GM18951 (cell line): ENCODE data around the gene GTF2B.
"Not testable (repeated sequence)": the region's sequence is repeated elsewhere in the genome, so short reads cannot be mapped to it uniquely, and the experiment has no call there.

ENCODE experiments used
- POLR2A ChIP-seq: IDR thresholded peaks from 4 replicates; pipeline ENCODE4 v1.6.1; 2011; ENCODE audit warnings: mild to moderate bottlenecking; ENCODE audit not compliant: insufficient read length, insufficient read depth; ENCODE audit errors: extremely low read depth
- in situ Hi-C: fragments of 300-500 bp; cut with MboI; formaldehyde crosslinking; loops from one replicate; pipeline ENCODE4 v1.12.0; 2022; ENCODE audit warnings: low sequenced_read_pairs, mixed read lengths, inconsistent platforms; ENCODE audit not compliant: unreplicated experiment

The GTF2B gene

GRCh38 chr1:88876573-88877365 lies 14.6 kb downstream of the GTF2B start:
- no peak for TF ChIP-seq POLR2A
- in situ Hi-C loops: loop anchor here (10.0 kb wide), 1 partner anchor 222 kb away; no protein-coding TSS in a partner anchor

- no peak for TF ChIP-seq POLR2A
- in situ Hi-C loops: loop anchor here (10.0 kb wide), 1 partner anchor 221 kb away; no protein-coding TSS in a partner anchor
Observed at GRCh38 chr1:88875595-88875994, 15.8 kb downstream of the GTF2B start.

GRCh38 chr1:88873737-88874349 lies 17.5 kb downstream of the GTF2B start:
- in situ Hi-C loops: loop anchor here (10.0 kb wide), 1 partner anchor 219 kb away; no protein-coding TSS in a partner anchor
- TF ChIP-seq POLR2A: no peak

- in situ Hi-C loops: loop anchor here (10.0 kb wide), 1 partner anchor 215 kb away; no protein-coding TSS in a partner anchor
Observed at GRCh38 chr1:88869644-88870043, 21.7 kb downstream of the GTF2B start.

GRCh38 chr1:88867743-88868521 lies 23.4 kb downstream of the GTF2B start:
- in situ Hi-C loops: no loop called here
- no peak for TF ChIP-seq POLR2A

GRCh38 chr1:88851303-88852063 lies 39.9 kb downstream of the GTF2B start:
- in situ Hi-C loops: no loop called here

GRCh38 chr1:88847643-88848042 lies 43.7 kb downstream of the GTF2B start:
- in situ Hi-C loops: no loop called here
- no peak for TF ChIP-seq POLR2A

More at GRCh38 chr1:88851303-88852063, 39.9 kb downstream of the GTF2B start:
- no peak for TF ChIP-seq POLR2A

GRCh38 chr1:88825721-88826120 lies 65.6 kb downstream of the GTF2B start:
- no peak for TF ChIP-seq POLR2A
- in situ Hi-C loops: no loop called here

GRCh38 chr1:88819642-88820041 lies 71.7 kb downstream of the GTF2B start:
- in situ Hi-C loops: not testable (repeated sequence)

GRCh38 chr1:88813471-88813870 lies 77.9 kb downstream of the GTF2B start:
- TF ChIP-seq POLR2A: no peak
- in situ Hi-C loops: no loop called here

GRCh38 chr1:88812366-88812765 lies 79.0 kb downstream of the GTF2B start:
- TF ChIP-seq POLR2A: no peak
- in situ Hi-C loops: no loop called here

GRCh38 chr1:88803444-88803843 lies 87.9 kb downstream of the GTF2B start:
- TF ChIP-seq POLR2A: no peak
- in situ Hi-C loops: no loop called here

GRCh38 chr1:88802950-88803349 lies 88.4 kb downstream of the GTF2B start:
- no peak for TF ChIP-seq POLR2A
- in situ Hi-C loops: no loop called here
